HuH-7.5 (cell line): ENCODE measurements around the gene NUDT2.

Experiments
- DNase-seq: peaks from one replicate; pipeline ENCODE4 v3.0.0; 2011; ENCODE audit warnings: low spot score

NUDT2 gene

GRCh38 chr9:34370970-34371880 lies 41.9 kb downstream of the NUDT2 start:
- no peak for DNase-seq

GRCh38 chr9:34371886-34372466 lies 42.6 kb downstream of the NUDT2 start:
- DNase-seq: no peak

- DNase-seq: no peak
These were observed 43.2 kb downstream of the NUDT2 start for GRCh38 chr9:34372467-34373011.

GRCh38 chr9:34373749-34374148 lies 44.4 kb downstream of the NUDT2 start:
- DNase-seq: no peak

GRCh38 chr9:34374339-34374738 lies 45.0 kb downstream of the NUDT2 start:
- DNase-seq: no peak

GRCh38 chr9:34374905-34375552 lies 45.7 kb downstream of the NUDT2 start:
- DNase-seq: peak; percentile 77

GRCh38 chr9:34375901-34376595 lies 46.7 kb downstream of the NUDT2 start:
- DNase-seq: peak; percentile 62

- peak; percentile 89 for DNase-seq
These were observed 47.4 kb downstream of the NUDT2 start, which contains the start of gene MYORG for GRCh38 chr9:34376596-34377403. Gene MYORG (minus strand): TSS chr9:34376898. CDS start chr9:34372943, 3,955 bp downstream.

- no peak for DNase-seq
These were observed 48.0 kb downstream of the NUDT2 start for GRCh38 chr9:34377404-34377746.

GRCh38 chr9:34378376-34379060 lies 49.1 kb downstream of the NUDT2 start:
- no peak for DNase-seq

- peak; percentile 82 for DNase-seq
These were observed 50.1 kb downstream of the NUDT2 start for GRCh38 chr9:34379334-34380033.

GRCh38 chr9:34380034-34380510 lies 50.7 kb downstream of the NUDT2 start:
- DNase-seq: no peak

GRCh38 chr9:34380511-34381315 lies 51.3 kb downstream of the NUDT2 start:
- peak; percentile 80 for DNase-seq

GRCh38 chr9:34381323-34381722 lies 52.0 kb downstream of the NUDT2 start:
- no peak for DNase-seq

GRCh38 chr9:34382054-34382453 lies 52.7 kb downstream of the NUDT2 start:
- DNase-seq: no peak

- DNase-seq: no peak
These were observed 53.5 kb downstream of the NUDT2 start for GRCh38 chr9:34382879-34383278.

GRCh38 chr9:34383904-34384303 lies 54.5 kb downstream of the NUDT2 start:
- no peak for DNase-seq

- DNase-seq: no peak
These were observed 55.2 kb downstream of the NUDT2 start for GRCh38 chr9:34384368-34385165.
